Heart left ventricle (tissue), 16 donors: ENCODE results near the gene SLIT3. TPM values are rescaled to one million over a fixed set of nuclear protein-coding genes. Genes with fewer than 3 reads are reported as not detected.

ENCODE experiments used
- ATAC-seq, 4 donors: fragments of 200-7000 bp; cut with Tn5 transposase; one replicate each; pipeline ENCODE4 v1.9.1; 2020 to 2022; ENCODE audit warnings: moderate library complexity in 4 of 4, mild to moderate bottlenecking in 3 of 4, moderate number of reproducible peaks in 1 of 4
- DNase-seq, 5 donors: peaks; one replicate each; pipeline ENCODE4 v3.0.0-alpha.2; 2020
- H3K27ac ChIP-seq, 12 donors: fragments of 200-600 bp; sonication (generic) in 4 of 12; one replicate each; pipeline versions ENCODE4 v1.5.0 to v1.8.0; 2016 to 2022; ENCODE audit warnings: mild to moderate bottlenecking in 2 of 12
- H3K27me3 ChIP-seq, 9 donors: fragments of 200-600 bp; sonication (generic) in 2 of 9; one replicate each; pipeline versions ENCODE4 v1.5.1 to v1.8.0; 2016 to 2022; ENCODE audit warnings: mild to moderate bottlenecking in 3 of 9
- H3K36me3 ChIP-seq, 9 donors: fragments of 200-600 bp; sonication (generic) in 2 of 9; one replicate each; pipeline versions ENCODE4 v1.5.0 to v1.8.0; 2018 to 2022; ENCODE audit warnings: mild to moderate bottlenecking in 2 of 9
- H3K4me1 ChIP-seq, 12 donors: fragments of 200-600 bp; sonication (generic) in 4 of 12; one replicate each; pipeline versions ENCODE4 v1.5.0 to v1.8.0; 2016 to 2022; ENCODE audit warnings: mild to moderate bottlenecking in 3 of 12
- H3K4me3 ChIP-seq, 12 donors: fragments of 200-600 bp; sonication (generic) in 4 of 12; one replicate each; pipeline versions ENCODE4 v1.5.0 to v1.8.0; 2017 to 2022; ENCODE audit warnings: mild to moderate bottlenecking in 9 of 12, moderate library complexity in 4 of 12
- H3K9me3 ChIP-seq, 12 donors: fragments of 200-600 bp; sonication (generic) in 4 of 12; one replicate each; pipeline versions ENCODE4 v1.5.0 to v1.8.0; 2016 to 2022; ENCODE audit warnings: mild to moderate bottlenecking in 1 of 12
- POLR2A ChIP-seq, 2 donors: fragments of 450-650 bp; IDR thresholded peaks; one replicate each; pipeline ENCODE4 v1.6.1; 2017; ENCODE audit warnings: antibody characterized with exemption in 2 of 2, mild to moderate bottlenecking in 2 of 2, moderate library complexity in 2 of 2
- WGBS, 4 donors: extraction: QIAGEN DNeasy Blood & Tissue Kit in 2 of 4; methylation state at CpG; one replicate each; pipeline versions ENCODE4 v1.1.5 to v1.1.7; 2013 to 2018; 5-methylcytosine and 5-hydroxymethylcytosine counted together
- intact Hi-C, 10 donors: fragments of 100-400 bp; cut with DNase I; formaldehyde crosslinking; loops; one replicate each; pipeline versions ENCODE4 v1.11.1 to v1.14.2; 2022
- polyA plus RNA-seq, 2 donors: library from polyadenylated mRNA; stranded (reverse); fragments of 200-250 nt; gene quantifications; one replicate each; pipeline ENCODE4 v1.2.3, GENCODE V29; 2013
- total RNA-seq, 9 donors: library from RNA; depleted of rRNA in 2 of 9; stranded (reverse); fragments of >200 nt in 2 of 9; fragmentation: NEBNext Ultra II Directional in 3 of 9; extraction: Animal tissue kit (Norgen Biotek cat#: 25700) in 3 of 9; gene quantifications; one replicate each; pipeline versions ENCODE4 v1.1.0 to v1.2.4, GENCODE V29; 2016 to 2023
- TF ChIP-seq, protein P1 (sequence below), 12 donors: fragments of 200-600 bp; sonication (generic) in 4 of 12; IDR thresholded peaks; one replicate each; pipeline versions ENCODE4 v1.5.0 to v1.8.0; 2018 to 2022; ENCODE audit warnings: antibody characterized with exemption in 12 of 12, mild to moderate bottlenecking in 5 of 12
- donor health status: ischemic (EF 13 %, LVEDD 7.1; RV severe dilation, severe dysfunction).
- donor health status: healthy with polysubstance abuse.
- donor health status: DM: no; HTN: yes; CAD: no.
- donor health status: DM: no; HTN: no; CAD: no.
- donor health status: ischemic (EF 25% LVEDD 6.9; RV normal size, moderate dysfunction).
- donor health status: ischemic (EF 25% LVEDD 5.7; RV mildly dilated, moderate dysfunction).
- donor health status: healthy.
- donor health status: DM: yes; HTN: yes; CAD: no.
- donor health status: ischemic (EF 35%, LVEDD 5.7; RV mildly dilated, moderate dysfunction).
- donor health status: nonischemic (EF 11% LVEDD 7.7; RV severe dilation, severe dysfunction).
- donor health status: DM: yes; HTN: yes; CAD: no.
- donor health status: PGD.
- donor health status: ischemic (EF 29% LVEDD 5.4; RV normal size, mild dysfunction).
- donor health status: nonischemic (EF 23%, LVEDD 6.1; RV moderate dilation, normal function).

SLIT3 gene
- total and polyA plus RNA-seq, 11 donors: 2.3 to 40.3 (median 14.4) TPM

- intact Hi-C loops: loop anchor here in 5 of 10 donors (5.0 to 10.0 kb wide), 5 partner anchors 79 to 429 kb away; partner anchors contain the start of gene SLIT3 (in 5 of the 5)
- ATAC-seq (no peak), DNase-seq (no peak)
- Histone ChIP-seq H3K4me1 (peaks cover 0 to 12% (median 3%) of the 10 kb centered on the region in 12 donors), H3K36me3 (no peaks in the 10 kb centered on the region), H3K27me3 (no peaks in the 10 kb centered on the region), H3K27ac (no peak overlapping the region), H3K9me3 (no peaks in the 10 kb centered on the region), H3K4me3 (no peak overlapping the region)
- 87 to 95% (median 92%) methylated on average over 6 of the region's 6 CpGs for WGBS, 4 donors
- TF ChIP-seq, protein P1, sequence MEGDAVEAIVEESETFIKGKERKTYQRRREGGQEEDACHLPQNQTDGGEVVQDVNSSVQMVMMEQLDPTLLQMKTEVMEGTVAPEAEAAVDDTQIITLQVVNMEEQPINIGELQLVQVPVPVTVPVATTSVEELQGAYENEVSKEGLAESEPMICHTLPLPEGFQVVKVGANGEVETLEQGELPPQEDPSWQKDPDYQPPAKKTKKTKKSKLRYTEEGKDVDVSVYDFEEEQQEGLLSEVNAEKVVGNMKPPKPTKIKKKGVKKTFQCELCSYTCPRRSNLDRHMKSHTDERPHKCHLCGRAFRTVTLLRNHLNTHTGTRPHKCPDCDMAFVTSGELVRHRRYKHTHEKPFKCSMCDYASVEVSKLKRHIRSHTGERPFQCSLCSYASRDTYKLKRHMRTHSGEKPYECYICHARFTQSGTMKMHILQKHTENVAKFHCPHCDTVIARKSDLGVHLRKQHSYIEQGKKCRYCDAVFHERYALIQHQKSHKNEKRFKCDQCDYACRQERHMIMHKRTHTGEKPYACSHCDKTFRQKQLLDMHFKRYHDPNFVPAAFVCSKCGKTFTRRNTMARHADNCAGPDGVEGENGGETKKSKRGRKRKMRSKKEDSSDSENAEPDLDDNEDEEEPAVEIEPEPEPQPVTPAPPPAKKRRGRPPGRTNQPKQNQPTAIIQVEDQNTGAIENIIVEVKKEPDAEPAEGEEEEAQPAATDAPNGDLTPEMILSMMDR (IDR thresholded peaks at IDR 0.05): no peak
- TF ChIP-seq POLR2A (IDR thresholded peaks at IDR 0.05): no peak
Observed at GRCh38 chr5:169115461-169116124, 185.3 kb downstream of the SLIT3 start.

DNA sequence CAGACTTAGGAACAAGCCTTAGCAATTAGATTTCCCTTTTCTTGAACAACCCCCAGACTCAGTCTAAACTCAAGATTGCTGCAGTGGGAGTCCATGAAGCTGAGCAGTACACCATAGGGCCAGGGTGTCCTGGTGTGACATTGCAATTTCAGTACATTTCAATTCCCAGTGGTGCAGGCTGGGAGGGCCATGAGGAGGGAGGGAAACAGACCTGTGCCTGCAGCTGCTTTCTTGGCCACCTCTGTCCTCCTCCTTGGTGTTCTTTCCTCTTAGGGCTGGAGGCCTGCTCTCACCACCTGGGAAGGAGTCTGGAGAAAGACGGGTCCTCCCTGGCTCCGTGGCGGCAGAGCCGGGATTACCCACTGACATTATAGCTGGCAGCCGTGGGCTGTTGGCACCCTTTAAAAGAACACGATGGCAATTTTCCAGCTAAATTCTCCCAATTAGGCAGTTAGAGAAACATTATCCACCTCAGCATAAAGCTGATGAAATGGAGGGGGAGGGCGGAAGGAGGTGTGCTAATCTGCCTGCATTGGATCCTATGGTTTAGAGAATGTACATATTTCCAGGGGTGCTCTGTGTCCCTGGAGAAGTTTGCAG is 186.4 kb downstream of the SLIT3 start:
- Histone ChIP-seq H3K27ac (no peak overlapping the region), H3K36me3 (no peaks in the 10 kb centered on the region), H3K4me3 (no peak overlapping the region), H3K4me1 (peaks cover 0 to 12% (median 3%) of the 10 kb centered on the region in 12 donors), H3K27me3 (no peaks in the 10 kb centered on the region), H3K9me3 (peaks cover 0 to 5% (median 0%) of the 10 kb centered on the region in 12 donors)
- 76 to 100% (median 87%) methylated on average over 1 to 7 of the region's 7 CpGs for WGBS, 4 donors
- TF ChIP-seq, protein P1 (IDR thresholded peaks at IDR 0.05): no peak
- no peak for TF ChIP-seq POLR2A (IDR thresholded peaks at IDR 0.05)
- DNase-seq (no peak), ATAC-seq (no peak)
- intact Hi-C loops: loop anchor here in 5 of 10 donors (5.0 to 10.0 kb wide), 5 partner anchors 80 to 430 kb away; partner anchors contain the start of gene SLIT3 (in 5 of the 5)

- WGBS, 4 donors: 78 to 91% (median 84%) methylated on average over 5 of the region's 5 CpGs
- DNase-seq (no peak), ATAC-seq (no peak)
- H3K27me3 ChIP-seq: no peaks in the 10 kb centered on the region
- peaks cover 0 to 8% (median under 1%) of the 10 kb centered on the region in 12 donors for H3K4me1 ChIP-seq
- no peaks in the 10 kb centered on the region for H3K36me3 ChIP-seq
- peaks cover 0 to 12% (median 0%) of the 10 kb centered on the region in 12 donors for H3K9me3 ChIP-seq
- no peak for TF ChIP-seq POLR2A (IDR thresholded peaks at IDR 0.05)
- TF ChIP-seq, protein P1 (IDR thresholded peaks at IDR 0.05): no peak
- H3K27ac ChIP-seq: no peak overlapping the region
- no peak overlapping the region for H3K4me3 ChIP-seq
- intact Hi-C loops: loop anchor here in 3 of 10 donors (10.0 kb wide), 3 partner anchors 83 to 433 kb away; partner anchors contain the start of gene SLIT3 (in 1 of the 3)
Observed at GRCh38 chr5:169112016-169112415, 188.9 kb downstream of the SLIT3 start.
